ENCODE measurements around the gene PGGHG. TPM values are rescaled to one million over a fixed set of nuclear protein-coding genes. Genes with fewer than 3 reads are reported as not detected.
"Not testable (repeated sequence)": the region's sequence is repeated elsewhere in the genome, so short reads cannot be mapped to it uniquely, and the experiment has no call there.

PGGHG gene
- total RNA-seq, 2 donors from 2014 or later: 10.6 to 12.9 TPM

DNA sequence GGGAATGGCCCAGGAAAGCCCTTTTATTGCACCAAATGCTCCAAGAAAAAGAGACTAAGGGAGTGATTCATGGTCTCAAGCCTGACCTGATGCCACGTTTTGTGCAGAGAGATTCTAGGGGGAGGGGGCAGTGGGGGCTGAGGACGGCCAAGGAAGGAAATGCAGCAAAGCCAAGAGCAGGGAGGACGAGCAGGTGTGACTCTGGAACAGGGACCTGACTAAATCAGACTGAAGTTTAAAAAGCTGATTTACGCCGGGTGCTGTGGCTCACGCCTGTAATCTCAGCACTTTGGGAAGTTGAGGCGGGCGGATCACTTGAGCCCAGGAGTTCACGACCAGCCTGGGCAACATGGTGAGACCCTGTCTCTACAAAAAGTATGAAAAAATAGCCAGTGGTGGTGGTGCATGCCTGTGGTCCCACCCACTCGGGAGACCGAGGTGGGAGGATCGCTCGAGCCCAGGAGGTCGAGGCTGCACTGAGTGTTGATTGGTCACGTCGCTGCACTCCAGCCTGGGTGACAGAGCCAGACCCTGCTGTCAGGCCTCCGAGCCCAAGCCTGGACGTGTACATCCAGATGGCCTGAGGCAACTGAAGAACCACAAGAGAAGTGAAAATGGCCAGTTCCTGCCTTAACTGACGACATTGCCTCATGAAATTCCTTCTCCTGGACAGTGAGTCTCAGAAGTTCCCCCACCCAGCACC lies 42.6 kb downstream of the PGGHG start:
- Histone ChIP-seq H3K4me3 (no peak overlapping the region), H3K27ac (no peak overlapping the region), H3K27me3 (no peaks in the 10 kb centered on the region), H3K9me3 (no peaks in the 10 kb centered on the region), H3K36me3 (no peaks in the 10 kb centered on the region), H3K9ac (ENCODE audit: low read depth in 2 of 2, low read length in 2 of 2) (no peak overlapping the region), H3K4me1 (peaks cover 6% of the 10 kb centered on the region)
- intact Hi-C loops (cut with DNase I): no loop called here
- no peak for DNase-seq
- TF ChIP-seq, protein P1, sequence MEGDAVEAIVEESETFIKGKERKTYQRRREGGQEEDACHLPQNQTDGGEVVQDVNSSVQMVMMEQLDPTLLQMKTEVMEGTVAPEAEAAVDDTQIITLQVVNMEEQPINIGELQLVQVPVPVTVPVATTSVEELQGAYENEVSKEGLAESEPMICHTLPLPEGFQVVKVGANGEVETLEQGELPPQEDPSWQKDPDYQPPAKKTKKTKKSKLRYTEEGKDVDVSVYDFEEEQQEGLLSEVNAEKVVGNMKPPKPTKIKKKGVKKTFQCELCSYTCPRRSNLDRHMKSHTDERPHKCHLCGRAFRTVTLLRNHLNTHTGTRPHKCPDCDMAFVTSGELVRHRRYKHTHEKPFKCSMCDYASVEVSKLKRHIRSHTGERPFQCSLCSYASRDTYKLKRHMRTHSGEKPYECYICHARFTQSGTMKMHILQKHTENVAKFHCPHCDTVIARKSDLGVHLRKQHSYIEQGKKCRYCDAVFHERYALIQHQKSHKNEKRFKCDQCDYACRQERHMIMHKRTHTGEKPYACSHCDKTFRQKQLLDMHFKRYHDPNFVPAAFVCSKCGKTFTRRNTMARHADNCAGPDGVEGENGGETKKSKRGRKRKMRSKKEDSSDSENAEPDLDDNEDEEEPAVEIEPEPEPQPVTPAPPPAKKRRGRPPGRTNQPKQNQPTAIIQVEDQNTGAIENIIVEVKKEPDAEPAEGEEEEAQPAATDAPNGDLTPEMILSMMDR (IDR thresholded peaks at IDR 0.05): no peak

- TF ChIP-seq, protein P1 (IDR thresholded peaks at IDR 0.05): no peak
- no peaks in the 10 kb centered on the region for H3K36me3 ChIP-seq
- H3K27ac ChIP-seq: no peak overlapping the region
- H3K9ac ChIP-seq (ENCODE audit: low read depth in 2 of 2, low read length in 2 of 2): no peak overlapping the region
- peaks cover 6% of the 10 kb centered on the region for H3K4me1 ChIP-seq
- no peaks in the 10 kb centered on the region for H3K27me3 ChIP-seq
- no peaks in the 10 kb centered on the region for H3K9me3 ChIP-seq
- H3K4me3 ChIP-seq: no peak overlapping the region
- intact Hi-C loops (cut with DNase I): no loop called here
- DNase-seq: no peak
These were observed 43.9 kb downstream of the PGGHG start for GRCh38 chr11:332651-333480.

GRCh38 chr11:333616-334263 lies 44.8 kb downstream of the PGGHG start:
- H3K36me3 ChIP-seq; H3K9me3 ChIP-seq; H3K4me1 ChIP-seq; DNase-seq; H3K27me3 ChIP-seq; H3K9ac ChIP-seq (ENCODE audit: low read depth in 2 of 2, low read length in 2 of 2); H3K4me3 ChIP-seq; H3K27ac ChIP-seq; intact Hi-C loops (cut with DNase I): not testable (repeated sequence)

DNA sequence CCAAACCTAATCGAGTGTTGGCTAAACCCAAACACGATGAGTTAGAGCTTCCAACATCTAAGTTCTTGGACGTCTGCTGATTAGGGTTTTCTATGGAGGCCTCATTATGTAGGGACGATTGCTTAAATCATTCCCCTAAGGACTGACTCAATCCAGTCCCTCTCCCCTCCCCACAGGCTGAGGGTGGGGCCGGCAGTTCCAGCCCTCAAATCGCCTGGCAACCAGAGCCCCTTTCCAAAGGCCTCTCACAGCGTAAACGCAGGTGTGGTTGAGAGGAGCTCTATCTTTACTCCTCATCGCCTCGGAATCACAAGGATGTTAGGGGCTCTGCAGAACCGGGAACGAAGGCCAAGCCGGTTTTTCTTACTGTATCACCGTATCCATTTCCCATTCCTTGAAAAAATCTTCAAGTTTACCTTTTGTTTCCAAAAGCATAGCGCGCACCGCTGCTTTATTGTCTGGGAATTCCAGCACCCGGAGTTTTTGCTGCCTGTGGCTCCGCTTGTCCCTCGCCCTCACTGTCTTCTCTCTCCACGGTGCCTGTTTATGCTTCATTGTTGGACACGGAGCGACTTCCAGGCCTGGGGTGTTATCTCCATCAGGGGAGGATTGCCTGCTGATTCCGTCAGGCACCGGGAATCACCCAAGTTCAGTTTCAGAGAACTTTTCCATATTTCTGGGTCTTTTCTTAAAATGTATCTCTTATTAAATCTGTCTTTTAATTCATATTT lies 45.5 kb downstream of the PGGHG start:
- H3K9ac ChIP-seq (ENCODE audit: low read depth in 2 of 2, low read length in 2 of 2): no peak overlapping the region
- DNase-seq: no peak
- H3K27ac ChIP-seq: no peak overlapping the region
- peaks cover 6% of the 10 kb centered on the region for H3K4me1 ChIP-seq
- no peaks in the 10 kb centered on the region for H3K27me3 ChIP-seq
- no peak overlapping the region for H3K4me3 ChIP-seq
- intact Hi-C loops (cut with DNase I): no loop called here
- TF ChIP-seq, protein P1 (IDR thresholded peaks at IDR 0.05): no peak
- no peaks in the 10 kb centered on the region for H3K9me3 ChIP-seq
- H3K36me3 ChIP-seq: no peaks in the 10 kb centered on the region

DNA sequence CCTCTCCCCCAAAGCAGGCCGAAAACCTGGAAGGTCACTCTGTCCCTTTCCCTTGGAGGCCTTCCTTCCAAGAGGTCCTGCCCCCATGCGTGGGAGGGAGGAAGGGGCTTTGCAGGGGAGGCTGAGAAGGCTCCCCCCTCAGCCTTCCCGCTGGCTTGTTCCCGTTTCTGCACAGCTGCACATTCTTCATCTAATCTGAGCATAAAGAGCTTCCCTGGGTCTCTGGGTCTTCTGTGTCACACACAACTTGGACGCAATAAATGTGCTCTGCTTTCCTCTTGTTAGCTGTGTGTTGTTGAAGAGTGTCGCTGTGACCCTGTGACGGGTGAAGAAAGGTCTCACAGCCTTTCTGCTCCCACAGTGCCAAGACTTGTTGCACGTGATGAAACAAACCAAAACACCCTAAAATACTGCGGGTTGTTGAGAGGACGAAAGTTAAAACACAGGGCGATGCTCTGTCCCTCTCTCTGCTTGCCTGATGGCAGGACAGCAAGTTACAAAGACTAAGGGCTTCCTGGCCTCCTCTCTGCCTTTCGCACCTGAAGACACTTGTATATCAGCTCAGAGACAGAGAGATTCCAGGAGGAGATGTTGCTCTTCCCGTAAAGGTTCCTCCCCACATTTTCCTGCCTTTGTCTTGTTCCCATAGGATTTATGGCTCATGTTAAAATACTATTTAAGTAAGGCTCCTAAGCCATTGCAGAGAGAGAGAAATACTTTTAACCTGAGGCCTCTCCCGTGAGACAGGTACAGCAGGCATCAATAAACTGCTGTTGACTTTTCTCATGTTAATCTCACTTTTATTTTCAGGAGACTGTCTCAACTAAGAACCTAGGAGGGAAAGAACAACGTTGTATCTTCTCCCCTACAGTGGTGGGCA lies 47.1 kb downstream of the PGGHG start:
- Histone ChIP-seq H3K27me3 (no peaks in the 10 kb centered on the region), H3K4me1 (peaks cover 6% of the 10 kb centered on the region), H3K36me3 (no peaks in the 10 kb centered on the region), H3K9me3 (no peaks in the 10 kb centered on the region), H3K27ac (peak overlapping the region; percentile 44), H3K4me3 (no peak overlapping the region), H3K9ac (ENCODE audit: low read depth in 2 of 2, low read length in 2 of 2) (peak overlapping the region; percentile 3 to 14)
- DNase-seq: no peak
- intact Hi-C loops (cut with DNase I): no loop called here
- TF ChIP-seq, protein P1 (IDR thresholded peaks at IDR 0.05): no peak
